ENCODE results near the gene PPTC7.

GRCh38 chr12:110615171-110615570 lies 32.1 kb upstream of the PPTC7 start:
- TF ChIP-seq POLR2A (IDR thresholded peaks at IDR 0.05) (no peak), CTCF (IDR thresholded peaks at IDR 0.05 in 4 of 5, conservative IDR thresholded peaks at IDR 0.05 in 1 of 5) (no peak)
